Measurements from ENCODE around the gene LRRC39. TPM values are rescaled to one million over a fixed set of nuclear protein-coding genes. Genes with fewer than 3 reads are reported as not detected.

Gene LRRC39
- total RNA-seq, 1 donor from 2014 or later = 1.1 TPM

DNA sequence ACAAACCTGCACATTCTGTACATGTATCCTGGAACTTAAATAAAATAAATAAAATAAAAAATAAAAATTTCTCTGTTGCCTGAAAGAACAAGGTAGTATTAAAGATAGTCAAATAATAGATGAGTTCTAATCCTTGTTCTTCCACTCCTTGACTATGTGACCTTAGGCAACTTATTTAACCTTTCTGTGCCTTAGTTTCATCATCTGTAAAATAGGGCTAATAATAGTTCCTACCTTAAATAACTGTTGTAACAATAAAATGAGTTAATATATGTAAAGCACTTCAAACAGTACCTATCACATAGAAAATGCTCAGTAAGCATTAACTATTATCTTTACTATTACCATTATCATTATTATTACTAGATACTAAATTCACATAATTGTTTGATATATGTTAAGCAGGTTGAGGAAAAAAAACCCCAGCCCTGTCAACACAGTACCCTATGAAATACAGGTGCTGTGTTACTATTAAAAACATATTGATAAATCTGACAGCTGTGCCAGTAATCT, 68.4 kb downstream of the LRRC39 start:
- Mint-ChIP-seq H3K4me3 (ENCODE audit: low read depth) (no peak overlapping the region), H3K36me3 (ENCODE audit: insufficient read depth) (peaks cover 16% of the 10 kb centered on the region), H3K4me1 (ENCODE audit: low read depth) (peaks cover 2% of the 10 kb centered on the region), H3K27me3 (no peaks in the 10 kb centered on the region), H3K9me3 (ENCODE audit: low read depth) (peaks cover 6% of the 10 kb centered on the region), H3K27ac (no peak overlapping the region)
- DNase-seq (ENCODE audit: low spot score, unreplicated experiment) = no peak
- TF ChIP-seq CTCF (IDR thresholded peaks at IDR 0.05; ENCODE audit: unreplicated experiment) = no peak

GRCh38 chr1:100107696-100108095, 70.4 kb downstream of the LRRC39 start:
- Mint-ChIP-seq H3K4me3 (ENCODE audit: low read depth) (no peak overlapping the region), H3K4me1 (ENCODE audit: low read depth) (peaks cover 2% of the 10 kb centered on the region), H3K36me3 (ENCODE audit: insufficient read depth) (peaks cover 7% of the 10 kb centered on the region), H3K27ac (no peak overlapping the region), H3K9me3 (ENCODE audit: low read depth) (peaks cover 2% of the 10 kb centered on the region), H3K27me3 (no peaks in the 10 kb centered on the region)
- no peak for TF ChIP-seq CTCF (IDR thresholded peaks at IDR 0.05; ENCODE audit: unreplicated experiment)
- no peak for DNase-seq (ENCODE audit: low spot score, unreplicated experiment)

GRCh38 chr1:100101564-100101963, 76.5 kb downstream of the LRRC39 start:
- no peak overlapping the region for H3K27ac Mint-ChIP-seq
- no peak for DNase-seq (ENCODE audit: low spot score, unreplicated experiment)
- peaks cover 20% of the 10 kb centered on the region for H3K36me3 Mint-ChIP-seq (ENCODE audit: insufficient read depth)
- H3K27me3 Mint-ChIP-seq = no peaks in the 10 kb centered on the region
- H3K9me3 Mint-ChIP-seq (ENCODE audit: low read depth) = no peaks in the 10 kb centered on the region
- no peaks in the 10 kb centered on the region for H3K4me1 Mint-ChIP-seq (ENCODE audit: low read depth)
- no peak for TF ChIP-seq CTCF (IDR thresholded peaks at IDR 0.05; ENCODE audit: unreplicated experiment)
- H3K4me3 Mint-ChIP-seq (ENCODE audit: low read depth) = no peak overlapping the region

DNA sequence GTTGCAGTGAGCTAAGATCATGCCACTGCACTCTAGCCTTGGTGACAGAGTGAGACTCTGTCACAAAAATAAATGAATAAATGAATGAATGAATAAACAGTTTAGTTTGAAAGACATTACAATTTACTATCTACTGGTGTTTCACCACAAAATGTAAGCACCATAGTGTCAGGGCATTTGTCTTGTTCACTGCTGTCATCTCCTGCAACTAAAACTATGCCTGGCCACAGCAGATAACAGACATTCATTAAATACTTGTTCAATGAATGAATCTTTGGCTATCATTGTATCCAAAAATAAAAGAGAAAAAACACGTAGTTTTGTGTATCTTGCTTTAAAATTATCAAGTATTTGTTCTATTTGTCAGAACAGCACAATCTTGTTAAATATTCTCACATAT, 77.9 kb downstream of the LRRC39 start:
- Mint-ChIP-seq H3K9me3 (ENCODE audit: low read depth) (peaks cover 4% of the 10 kb centered on the region), H3K4me1 (ENCODE audit: low read depth) (no peaks in the 10 kb centered on the region), H3K27me3 (no peaks in the 10 kb centered on the region), H3K36me3 (ENCODE audit: insufficient read depth) (peaks cover 26% of the 10 kb centered on the region), H3K27ac (no peak overlapping the region), H3K4me3 (ENCODE audit: low read depth) (no peak overlapping the region)
- no peak for TF ChIP-seq CTCF (IDR thresholded peaks at IDR 0.05; ENCODE audit: unreplicated experiment)
- no peak for DNase-seq (ENCODE audit: low spot score, unreplicated experiment)

Other genes starting within 250 kb of the LRRC39 start
- 14.3 and 16.5 TPM in 2 replicates for gene SLC35A3, start 208.3 kb downstream of the LRRC39 start, total RNA-seq
- 11.1 and 11.5 TPM in 2 replicates for gene SASS6, start 45.3 kb downstream of the LRRC39 start, total RNA-seq
- 23.9 and 26.2 TPM in 2 replicates for gene TRMT13, start 45.1 kb downstream of the LRRC39 start, total RNA-seq
- 20.4 and 21.0 TPM in 2 replicates for gene DBT, start 71.6 kb upstream of the LRRC39 start, total RNA-seq
- 39.3 and 41.3 TPM in 2 replicates for gene RTCA, start 88.0 kb upstream of the LRRC39 start, total RNA-seq
- gene CDC14A, start 174.2 kb upstream of the LRRC39 start, total RNA-seq = 22.5 and 23.3 TPM in 2 replicates

Data from progenitor cell of endocrine pancreas (in vitro differentiated cells).